Endothelial cell of umbilical vein (primary cell): Measurements from ENCODE around the gene CFAP61. TPM values are rescaled to one million over a fixed set of nuclear protein-coding genes. Genes with fewer than 3 reads are reported as not detected.

Source experiments
- BruUV-seq: library from RNA; stranded (reverse); fragments of 400-500 nt; replicated peaks from 2 replicates; lab custom pipeline; 2021; lab: Mats Ljungman, UMichigan
- CTCF ChIA-PET: fragments of 300-600, 350-600 bp; sonication (Branson Sonifier 250); formaldehyde crosslinking; loops from one replicate; lab custom pipeline; 2021; ENCODE audit warnings: antibody characterized with exemption, inconsistent platforms; lab: Charles Lee
- POLR2A ChIA-PET: fragments of 300-600, 350-600 bp; sonication (Branson Sonifier 250); formaldehyde crosslinking; loops from one replicate; lab custom pipeline; 2021; ENCODE audit warnings: antibody characterized with exemption, inconsistent platforms; lab: Charles Lee
- DNase-seq: peaks from one replicate; pipeline ENCODE4 v3.0.0-alpha.2; 2011; ENCODE audit warnings: low read depth, low spot score
- FAIRE-seq: peaks from 2 replicates; lab custom pipeline; 2011; peaks lifted over from hg19 to GRCh38; lab: Jason Lieb, UNC
- H2AFZ ChIP-seq: 2 replicates; pipeline ENCODE4 v1.6.0; 2012; ENCODE audit warnings: low read depth, low read length, control low read depth, inconsistent platforms
- H3K27ac ChIP-seq: 2 replicates; pipeline ENCODE4 v1.5.1; 2011; ENCODE audit warnings: low read depth, mild to moderate bottlenecking, control low read depth, low read length, moderate library complexity; ENCODE audit not compliant: insufficient read depth
- H3K27me3 ChIP-seq, 2 experiments: 2 replicates each; pipeline versions ENCODE4 v1.6.0 to v1.6.1; 2011; ENCODE audit warnings: low read length in 2 of 2, mixed read lengths in 1 of 2; ENCODE audit not compliant: control insufficient read depth in 2 of 2, insufficient read depth in 2 of 2
- H3K36me3 ChIP-seq, 2 experiments: 2 replicates in 1 of 2; 3 replicates in 1 of 2; pipeline ENCODE4 v1.5.1; 2011; ENCODE audit warnings: low read length in 2 of 2, mild to moderate bottlenecking in 1 of 2, moderate library complexity in 1 of 2; ENCODE audit not compliant: control insufficient read depth in 2 of 2, insufficient read depth in 2 of 2; ENCODE audit errors: extremely low read depth in 1 of 2
- H3K4me1 ChIP-seq: 3 replicates; pipeline ENCODE4 v1.5.1; 2011; ENCODE audit warnings: mild to moderate bottlenecking, low read length; ENCODE audit not compliant: control insufficient read depth, insufficient read depth; ENCODE audit errors: extremely low read depth
- H3K4me2 ChIP-seq: 2 replicates; pipeline ENCODE4 v1.6.1; 2011; ENCODE audit warnings: low read length, control low read depth, mixed read lengths; ENCODE audit not compliant: insufficient read depth
- H3K4me3 ChIP-seq, 3 experiments: fragments of 200-600 bp in 1 of 3; sonication (generic), shearing (Covaris generic) in 1 of 3; replicated peaks in 1 of 3; 2 replicates each; pipeline ENCODE4 v1.5.1; 2011 to 2016; ENCODE audit warnings: control low read depth in 3 of 3, low read length in 3 of 3, mild to moderate bottlenecking in 2 of 3, inconsistent platforms in 1 of 3, low read depth in 1 of 3, moderate library complexity in 1 of 3; ENCODE audit not compliant: insufficient read depth in 1 of 3
- H3K79me2 ChIP-seq: 2 replicates; pipeline ENCODE4 v1.6.0; 2012; ENCODE audit warnings: low read length, inconsistent platforms; ENCODE audit not compliant: control insufficient read depth, insufficient read depth
- H3K9ac ChIP-seq: replicated peaks from 2 replicates; pipeline ENCODE3; 2011; ENCODE audit warnings: low read length, control low read depth; ENCODE audit not compliant: insufficient read depth; ENCODE audit errors: extremely low read depth
- H3K9me1 ChIP-seq: replicated peaks from 3 replicates; pipeline ENCODE4 v1.6.0; 2011; ENCODE audit warnings: mild to moderate bottlenecking, low read length; ENCODE audit not compliant: control insufficient read depth, insufficient read depth; ENCODE audit errors: extremely low read depth
- H3K9me3 ChIP-seq: replicated peaks from 2 replicates; pipeline ENCODE4 v1.5.1; 2012; ENCODE audit warnings: low read length, inconsistent platforms; ENCODE audit not compliant: control insufficient read depth, insufficient read depth
- H4K20me1 ChIP-seq: replicated peaks from 2 replicates; pipeline ENCODE3; 2011; ENCODE audit warnings: mild to moderate bottlenecking, low read length; ENCODE audit not compliant: control insufficient read depth, insufficient read depth; ENCODE audit errors: extremely low read depth
- EZH2 ChIP-seq: IDR thresholded peaks from 2 replicates; pipeline ENCODE4 v1.6.1; 2012; ENCODE audit warnings: borderline replicate concordance, low read depth, mild to moderate bottlenecking, moderate library complexity, low read length, inconsistent platforms; ENCODE audit not compliant: severe bottlenecking
- FOS ChIP-seq: IDR thresholded peaks from 2 replicates; pipeline ENCODE4 v1.6.1; 2011; ENCODE audit warnings: mild to moderate bottlenecking, low read length, moderate library complexity, borderline replicate concordance; ENCODE audit not compliant: insufficient read depth
- GATA2 ChIP-seq: IDR thresholded peaks from 2 replicates; pipeline ENCODE4 v1.7.0; 2011; ENCODE audit warnings: low read depth, mild to moderate bottlenecking, moderate library complexity, mixed read lengths, low read length; ENCODE audit not compliant: insufficient read length, insufficient read depth
- JUN ChIP-seq: IDR thresholded peaks from 2 replicates; pipeline ENCODE4 v1.6.1; 2011; ENCODE audit warnings: borderline replicate concordance, low read depth; ENCODE audit not compliant: insufficient read length, insufficient read depth
- MAX ChIP-seq: IDR thresholded peaks from 2 replicates; pipeline ENCODE4 v1.6.1; 2011; ENCODE audit not compliant: insufficient read depth, insufficient read length
- MYC ChIP-seq: IDR thresholded peaks from one replicate; pipeline ENCODE4 v1.6.1; 2011; ENCODE audit warnings: mild to moderate bottlenecking, low read depth, low read length
- POLR2A ChIP-seq: IDR thresholded peaks from 2 replicates; pipeline ENCODE4 v1.6.1; 2012; ENCODE audit warnings: low read depth, mild to moderate bottlenecking, control low read depth, low read length
- POLR2AphosphoS5 ChIP-seq: IDR thresholded peaks from 2 replicates; pipeline ENCODE4 v1.6.1; 2012; ENCODE audit warnings: low read depth, mild to moderate bottlenecking, control low read depth, low read length, moderate library complexity; ENCODE audit not compliant: insufficient read depth
- dilution Hi-C: fragments of 300-500 bp; cut with MboI; formaldehyde crosslinking; loops from one replicate; pipeline ENCODE4 v1.15.0; 2019; ENCODE audit warnings: low sequenced_read_pairs; ENCODE audit not compliant: extremely low pct_ligation_motif_present
- intact Hi-C: fragments of 100-400 bp; cut with micrococcal nuclease; formaldehyde crosslinking; loops from one replicate; pipeline ENCODE4 v1.10.0; 2022
- polyA plus RNA-seq, 4 experiments: library from polyadenylated mRNA; depleted of rRNA in 3 of 4; stranded (reverse) in 3 of 4; unstranded in 1 of 4; fragments of >200 nt; gene quantifications; 2 replicates each; pipeline versions ENCODE4 v1.2.1 to v1.2.3, GENCODE V29; 2011 to 2012; ENCODE audit warnings: missing spikeins in 1 of 4
- total RNA-seq: library from RNA; stranded (reverse); gene quantifications from 2 replicates; pipeline ENCODE4 v1.2.3, GENCODE V29; 2021
- TF ChIP-seq, protein P1 (sequence below), 2 donors: IDR thresholded peaks; 1 replicate in 1 of 2; 2 replicates in 1 of 2; pipeline ENCODE4 v1.5.1; 2011; ENCODE audit warnings: low read length in 2 of 2, mild to moderate bottlenecking in 2 of 2, moderate library complexity in 2 of 2, control low read depth in 1 of 2, inconsistent platforms in 1 of 2, low read depth in 1 of 2; ENCODE audit not compliant: insufficient read depth in 1 of 2; ENCODE audit errors: extremely low read depth in 1 of 2

The CFAP61 gene
- total and polyA plus RNA-seq, 2 donors (not counting 3 experiments of a cell fraction or from before 2014, with no cell fraction given), result not detected

DNA sequence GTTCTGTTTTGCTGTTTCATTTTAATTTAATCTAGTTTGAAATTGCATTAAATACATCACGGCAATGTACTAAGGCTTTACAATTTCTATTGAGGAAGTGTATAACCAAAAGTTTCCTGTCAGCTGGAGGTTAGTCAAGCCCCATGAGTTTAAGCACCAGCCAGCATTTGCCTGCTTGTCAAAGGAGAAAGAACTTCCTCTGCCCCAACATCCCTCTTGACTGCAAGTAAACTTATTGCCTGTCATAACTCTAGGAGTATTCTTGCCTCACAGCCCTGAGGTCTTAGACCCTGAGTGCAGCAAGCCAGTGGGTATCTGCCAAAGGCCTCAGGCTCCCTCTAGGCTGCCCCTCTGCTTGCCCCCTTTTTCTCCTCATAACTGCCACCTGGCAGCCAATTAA is 208.8 kb downstream of the CFAP61 start:
- Histone ChIP-seq H3K4me2 (no peak overlapping the region), H3K79me2 (no peaks in the 10 kb centered on the region), H3K27me3 (no peaks in the 10 kb centered on the region), H3K9ac (no peak overlapping the region), H3K27ac (no peak overlapping the region), H3K4me1 (no peaks in the 10 kb centered on the region), H3K9me1 (no peaks in the 10 kb centered on the region), H3K36me3 (no peaks in the 10 kb centered on the region), H3K4me3 (no peak overlapping the region), H3K9me3 (no peaks in the 10 kb centered on the region), H4K20me1 (no peaks in the 10 kb centered on the region), H2AFZ (no peak overlapping the region)
- dilution Hi-C loops, result no loop called here
- FAIRE-seq (no peak), DNase-seq (no peak)
- BruUV-seq, result no TSS peak
- intact Hi-C loops, result no loop called here
- no peak for TF ChIP-seq POLR2A
- no peak for TF ChIP-seq EZH2
- no peak for TF ChIP-seq JUN
- no peak for TF ChIP-seq FOS
- TF ChIP-seq, protein P1, sequence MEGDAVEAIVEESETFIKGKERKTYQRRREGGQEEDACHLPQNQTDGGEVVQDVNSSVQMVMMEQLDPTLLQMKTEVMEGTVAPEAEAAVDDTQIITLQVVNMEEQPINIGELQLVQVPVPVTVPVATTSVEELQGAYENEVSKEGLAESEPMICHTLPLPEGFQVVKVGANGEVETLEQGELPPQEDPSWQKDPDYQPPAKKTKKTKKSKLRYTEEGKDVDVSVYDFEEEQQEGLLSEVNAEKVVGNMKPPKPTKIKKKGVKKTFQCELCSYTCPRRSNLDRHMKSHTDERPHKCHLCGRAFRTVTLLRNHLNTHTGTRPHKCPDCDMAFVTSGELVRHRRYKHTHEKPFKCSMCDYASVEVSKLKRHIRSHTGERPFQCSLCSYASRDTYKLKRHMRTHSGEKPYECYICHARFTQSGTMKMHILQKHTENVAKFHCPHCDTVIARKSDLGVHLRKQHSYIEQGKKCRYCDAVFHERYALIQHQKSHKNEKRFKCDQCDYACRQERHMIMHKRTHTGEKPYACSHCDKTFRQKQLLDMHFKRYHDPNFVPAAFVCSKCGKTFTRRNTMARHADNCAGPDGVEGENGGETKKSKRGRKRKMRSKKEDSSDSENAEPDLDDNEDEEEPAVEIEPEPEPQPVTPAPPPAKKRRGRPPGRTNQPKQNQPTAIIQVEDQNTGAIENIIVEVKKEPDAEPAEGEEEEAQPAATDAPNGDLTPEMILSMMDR (IDR thresholded peaks at IDR 0.05; ENCODE audit: extremely low read depth in 1 of 2, insufficient read depth in 1 of 2, low read depth in 1 of 2, low read length in 2 of 2), result no peak
- TF ChIP-seq POLR2AphosphoS5, result no peak
- no peak for TF ChIP-seq GATA2
- TF ChIP-seq MYC, result no peak
- TF ChIP-seq MAX, result no peak
- ChIA-PET CTCF (interaction anchor here (1.7 kb wide), 1 partner anchor 24 kb away, joined by 6 read pairs; no protein-coding TSS in a partner anchor), POLR2A (no interaction called here)
